HG03520 (cell line): ENCODE data around the gene MCTP2.
A peak's percentile ranks its signal among the peaks of the same experiment; 100 is the strongest.

Experiments
- ATAC-seq: cut with Tn5 transposase; IDR thresholded peaks from one replicate; pipeline ENCODE4 v1.9.1; 2021; ENCODE audit warnings: mild to moderate bottlenecking, moderate library complexity; ENCODE audit not compliant: unreplicated experiment

MCTP2 gene

DNA sequence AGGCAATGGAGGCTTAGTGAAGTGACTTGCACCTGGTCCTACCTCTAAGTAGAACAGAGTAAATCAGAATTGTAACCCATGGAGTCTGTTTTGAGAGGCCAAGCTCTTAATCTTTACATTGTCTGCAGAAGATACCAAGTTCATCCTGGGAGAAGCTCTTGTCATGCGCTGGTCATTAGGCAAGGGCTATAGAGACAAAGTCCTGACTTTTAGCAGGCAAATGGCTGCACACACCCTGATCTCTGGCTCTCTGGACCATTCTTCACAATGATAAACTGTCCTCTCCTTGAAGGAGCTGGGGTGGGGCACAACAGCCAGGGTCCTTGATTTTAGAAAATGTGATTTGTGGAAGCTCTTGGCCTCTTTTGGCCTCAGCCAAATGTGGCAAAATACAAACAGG, 65.4 kb downstream of the MCTP2 start:
- ATAC-seq, result no peak

DNA sequence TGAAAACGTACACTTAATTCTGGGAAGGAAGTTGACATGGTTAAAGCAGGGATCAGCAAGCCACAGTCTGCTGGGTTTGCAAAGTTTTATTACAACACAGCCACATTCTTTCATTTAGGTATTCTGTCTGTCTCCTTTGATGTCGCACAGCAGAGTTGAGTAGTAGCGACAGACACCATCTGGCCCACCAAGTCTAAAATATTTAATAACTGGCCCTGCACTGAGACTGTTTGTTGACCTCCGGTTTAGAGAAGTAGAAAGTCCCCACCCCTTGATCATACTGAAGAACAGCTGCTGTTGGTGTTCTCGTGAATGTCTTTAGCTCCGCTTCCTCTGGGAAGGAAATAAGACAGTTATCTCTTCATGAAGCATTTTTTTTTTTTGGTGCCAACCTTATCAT, 66.2 kb downstream of the MCTP2 start:
- ATAC-seq, result peak; percentile 51

GRCh38 chr15:94298364-94298763, 67.0 kb downstream of the MCTP2 start:
- no peak for ATAC-seq

GRCh38 chr15:94300612-94301011, 69.3 kb downstream of the MCTP2 start:
- no peak for ATAC-seq

DNA sequence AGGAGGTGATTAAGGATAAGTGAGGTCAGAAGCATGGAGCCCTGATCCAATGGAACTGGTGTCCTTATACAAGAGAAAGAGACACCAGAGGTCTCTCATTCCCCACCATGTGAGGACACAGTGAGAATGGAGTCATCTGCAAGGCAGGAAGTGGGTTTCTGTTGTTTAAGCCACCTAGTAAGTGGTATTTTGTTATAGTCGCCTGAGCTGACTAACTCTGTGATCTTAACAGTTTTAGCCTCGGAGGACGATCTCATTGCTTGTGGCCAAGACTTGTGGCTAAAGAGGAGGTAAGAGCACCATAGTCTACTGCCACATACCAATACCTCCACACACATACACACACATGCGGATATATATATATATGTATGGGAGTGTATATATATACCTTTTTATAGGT, 73.8 kb downstream of the MCTP2 start:
- ATAC-seq, result peak; percentile 33

DNA sequence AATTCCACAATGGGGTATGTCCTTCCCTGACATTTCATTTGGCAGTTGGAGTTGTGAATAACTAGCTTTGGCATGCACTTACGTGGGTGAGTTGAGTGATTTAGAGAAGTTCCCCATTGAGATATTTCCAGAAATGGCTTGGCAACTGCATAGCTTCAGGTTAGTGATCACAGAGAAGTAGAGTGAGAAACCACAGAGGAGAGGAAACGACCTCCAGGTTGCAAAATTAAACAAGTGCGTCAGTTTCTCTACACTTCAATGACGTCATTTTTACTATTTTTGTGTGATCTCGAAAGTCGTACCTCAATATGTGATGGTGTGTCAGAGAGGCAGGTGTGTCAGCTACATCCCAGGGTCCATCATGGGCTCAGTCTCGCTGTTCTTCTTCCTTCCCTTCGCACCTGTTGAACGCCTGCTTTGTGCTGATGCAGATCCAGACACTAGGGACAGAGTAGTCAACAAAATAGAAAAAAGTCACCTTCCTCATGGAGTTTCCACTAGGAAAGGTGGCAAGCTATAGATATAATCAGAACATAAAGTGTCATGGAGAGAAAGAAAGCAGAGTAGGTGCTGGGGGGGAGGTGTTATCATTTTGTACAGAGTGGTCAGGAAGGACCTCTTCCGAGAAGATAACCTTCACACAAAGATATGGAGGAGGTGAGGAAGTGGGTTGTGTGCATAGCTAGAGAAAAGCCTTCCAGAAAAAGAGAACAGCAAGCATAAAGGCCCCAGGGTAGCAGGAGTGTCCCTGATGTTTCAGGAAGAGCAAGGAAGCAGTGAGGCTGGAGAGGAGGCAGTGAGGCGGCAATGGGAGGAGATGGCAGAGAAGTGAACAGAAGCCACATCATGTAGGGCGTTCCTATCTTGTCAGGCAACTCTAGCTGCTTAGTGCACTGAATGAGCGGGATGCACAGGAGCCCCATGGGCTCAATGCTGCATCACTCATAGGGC, 75.6 kb downstream of the MCTP2 start:
- peak; percentile 87 for ATAC-seq

DNA sequence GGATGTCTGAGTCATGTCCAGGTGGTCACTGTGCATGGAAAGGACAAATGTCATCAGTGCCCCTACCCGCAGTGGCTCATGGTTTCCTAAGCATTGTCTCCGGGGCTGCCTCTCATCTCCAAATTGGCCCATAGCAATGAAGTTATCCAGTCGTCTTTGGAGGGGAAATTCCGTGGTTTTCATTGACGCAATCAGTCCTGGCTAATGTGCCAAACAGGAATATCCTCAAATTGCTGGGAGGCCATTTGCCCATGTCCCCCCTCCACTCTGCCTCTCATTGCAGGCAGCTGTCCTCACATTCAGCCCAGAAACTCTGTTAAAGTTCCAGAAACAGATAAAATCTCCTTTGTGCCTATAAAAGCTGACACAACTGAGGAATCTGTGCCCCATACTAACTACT, 81.6 kb downstream of the MCTP2 start:
- ATAC-seq, result no peak

- no peak for ATAC-seq
Observed at GRCh38 chr15:94314639-94315038, 83.3 kb downstream of the MCTP2 start.

DNA sequence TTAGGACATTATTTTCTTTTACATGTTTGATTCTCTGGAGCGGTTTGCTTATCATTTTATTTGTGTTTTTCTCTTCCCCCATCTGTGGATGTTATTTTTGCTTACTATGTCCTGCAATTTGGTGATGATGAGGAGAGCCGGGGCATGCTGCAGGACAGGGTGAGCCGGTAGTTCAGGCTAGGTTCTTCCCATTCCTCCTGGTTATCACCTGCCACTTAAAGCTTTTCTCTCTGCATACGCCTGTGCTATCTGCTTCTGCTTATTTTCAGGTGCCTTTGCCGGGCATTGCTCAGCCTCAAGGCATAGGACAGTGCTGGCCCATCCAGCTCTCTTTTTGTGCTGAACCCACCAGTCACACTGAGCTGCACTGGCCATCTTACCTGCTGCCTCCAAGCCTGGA, 85.8 kb downstream of the MCTP2 start:
- ATAC-seq, result no peak

GRCh38 chr15:94322141-94322540, 90.8 kb downstream of the MCTP2 start:
- ATAC-seq, result no peak

DNA sequence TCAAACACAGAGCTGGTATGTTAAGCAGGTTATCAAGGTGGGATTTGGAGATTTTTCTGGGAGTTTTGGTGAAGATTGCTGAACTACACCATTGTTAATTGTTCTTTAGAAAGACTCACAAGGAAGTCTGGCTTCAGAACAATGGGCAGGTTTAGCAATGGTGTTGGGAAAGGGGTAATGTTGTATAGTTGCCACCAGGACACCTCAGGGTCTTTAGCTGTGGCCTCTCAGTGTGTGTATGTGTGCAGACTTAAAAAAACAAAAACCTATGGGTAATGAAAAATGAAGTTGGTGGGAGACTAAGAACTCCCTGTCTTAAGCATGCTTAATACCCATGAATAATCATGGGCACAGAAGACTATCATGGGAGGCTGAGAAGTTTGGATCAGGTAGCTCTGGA, 91.7 kb downstream of the MCTP2 start:
- no peak for ATAC-seq

GRCh38 chr15:94324117-94324826, 92.9 kb downstream of the MCTP2 start:
- peak; percentile 88 for ATAC-seq

DNA sequence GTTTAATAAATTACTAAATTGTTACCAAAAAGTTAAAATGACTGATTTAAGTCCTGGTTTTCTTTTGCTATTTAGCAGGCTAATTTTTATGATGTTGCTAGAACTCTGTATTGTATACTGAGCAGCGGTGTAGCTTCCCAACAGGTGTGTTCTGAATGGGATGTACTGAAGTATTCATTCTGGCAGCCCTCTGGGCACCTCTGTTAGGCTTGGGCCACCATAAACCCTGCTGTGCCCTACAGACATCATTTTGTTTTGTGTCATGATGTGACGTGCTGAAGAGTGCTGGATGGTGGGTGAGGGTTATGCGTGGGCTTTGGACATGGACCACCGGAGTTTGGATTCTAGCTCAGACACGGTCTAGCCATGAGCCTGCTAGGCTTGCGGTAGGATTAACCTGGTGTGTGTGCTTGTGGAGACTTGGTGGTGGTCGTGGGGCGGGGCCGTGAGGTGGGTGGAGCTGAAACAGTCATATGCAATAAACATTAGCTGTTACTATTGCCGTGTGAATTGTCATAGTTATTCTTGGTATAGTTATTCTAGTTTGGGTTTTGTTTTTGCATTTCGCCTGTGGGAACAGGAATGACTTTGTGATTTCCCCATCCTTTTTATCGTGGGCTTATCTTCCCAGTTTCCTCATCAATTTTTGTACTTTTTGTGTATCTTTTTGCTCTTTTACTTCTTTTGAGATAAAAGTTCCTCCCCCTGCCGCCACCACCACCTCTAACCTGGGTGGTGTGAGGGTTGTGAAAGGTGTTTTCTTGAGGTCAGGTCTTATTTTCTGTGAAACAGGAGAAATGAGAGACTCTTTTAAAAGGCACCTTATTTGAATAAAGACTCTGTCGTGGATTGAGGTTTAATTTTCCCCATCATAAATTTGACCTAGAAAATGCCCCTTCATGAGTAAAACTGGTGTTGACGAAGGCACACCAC, 93.7 kb downstream of the MCTP2 start:
- no peak for ATAC-seq

DNA sequence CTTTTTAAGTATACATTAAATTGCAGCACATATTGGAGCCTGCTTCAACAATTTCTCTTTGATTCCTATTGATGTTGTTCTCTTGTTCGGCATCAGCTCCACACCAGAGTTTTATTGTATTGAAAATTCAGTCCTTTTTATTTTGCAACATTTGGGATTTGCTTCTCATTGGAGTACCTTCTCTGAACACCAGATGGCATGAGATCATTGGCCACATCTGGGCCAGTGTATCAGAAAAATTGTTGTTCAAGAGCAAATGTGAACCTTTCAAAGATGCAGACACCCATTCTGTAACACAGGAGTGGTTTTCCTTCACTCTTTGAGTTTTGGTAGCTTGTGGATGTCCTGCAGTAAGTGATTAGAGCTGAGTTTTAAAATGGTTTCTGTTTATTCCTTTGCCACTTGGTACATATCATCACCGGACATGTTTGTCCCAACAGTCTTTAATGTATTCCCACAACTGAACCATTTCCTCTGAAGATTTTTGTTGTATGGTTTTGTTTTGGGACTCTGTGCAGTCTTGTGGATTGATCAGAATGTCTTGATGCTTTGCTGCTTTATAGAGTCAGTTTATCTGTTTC, 96.1 kb downstream of the MCTP2 start:
- no peak for ATAC-seq

DNA sequence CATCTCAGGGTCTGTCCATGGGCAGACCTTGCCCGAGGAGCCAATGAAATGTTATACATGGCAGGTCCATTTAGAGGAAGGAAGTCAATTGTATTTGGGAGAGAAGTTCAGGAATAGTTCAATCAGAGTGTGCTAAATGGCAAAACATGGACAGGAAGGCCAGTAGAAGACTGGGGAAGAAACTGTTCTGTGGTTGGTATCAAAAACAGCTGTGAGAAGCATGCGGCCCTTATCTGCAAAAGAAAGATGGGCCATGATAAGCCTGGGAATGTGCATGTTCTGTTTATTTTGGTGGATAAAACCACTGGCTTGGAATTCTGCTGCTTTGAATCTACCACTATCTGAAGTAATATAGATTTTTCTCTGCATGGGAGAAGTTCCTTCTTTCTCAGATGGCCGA, 100.4 kb downstream of the MCTP2 start:
- ATAC-seq, result no peak

DNA sequence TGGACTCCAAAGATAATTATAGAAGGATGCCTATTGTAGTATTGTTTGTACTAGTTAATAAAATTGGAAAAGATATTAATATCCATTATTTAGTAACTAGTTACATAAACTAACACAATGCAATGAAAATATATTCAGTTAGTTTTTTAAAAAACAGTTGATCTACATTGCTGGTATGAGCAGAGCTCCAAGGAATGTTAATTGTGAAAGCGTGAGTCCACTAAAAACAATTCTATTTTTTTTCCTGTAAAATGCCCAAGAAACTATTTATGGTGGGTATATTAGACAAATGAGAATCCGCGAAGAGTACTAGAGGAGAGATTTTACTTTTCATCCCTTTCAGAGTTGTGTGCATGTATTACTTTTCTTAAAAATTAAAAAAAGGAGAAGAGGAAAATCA, 104.3 kb downstream of the MCTP2 start:
- ATAC-seq, result no peak

GRCh38 chr15:94336817-94337467, 105.6 kb downstream of the MCTP2 start:
- ATAC-seq, result no peak

DNA sequence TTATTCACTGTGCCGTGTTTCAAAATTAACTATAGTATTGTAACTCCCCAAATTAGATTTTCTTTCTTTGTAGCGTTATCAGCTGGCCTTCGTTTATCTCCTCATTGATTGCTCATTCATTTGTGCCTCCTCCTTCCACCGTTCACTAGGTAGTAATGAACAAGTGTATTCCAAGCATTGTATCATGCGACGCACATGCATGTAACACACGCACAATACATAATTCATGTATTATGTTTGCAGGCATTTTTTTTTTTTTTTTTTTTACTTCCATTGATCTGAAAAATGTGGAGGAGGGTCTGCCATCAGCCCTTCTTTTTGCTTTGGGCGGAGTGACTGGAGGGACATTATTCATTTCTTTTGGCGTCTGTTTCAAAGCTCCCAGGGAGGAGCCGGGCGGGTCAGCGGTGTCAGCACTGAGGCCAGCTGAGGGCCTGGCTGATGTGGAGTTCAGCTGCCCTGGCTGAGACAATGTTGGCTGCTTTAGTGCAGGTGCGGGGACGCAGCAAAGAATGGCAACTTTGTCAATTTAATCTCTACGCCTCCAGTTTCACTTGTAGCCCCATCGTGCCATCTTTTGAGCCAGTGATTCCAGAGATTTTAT, 107.0 kb downstream of the MCTP2 start:
- ATAC-seq, result no peak

- ATAC-seq, result no peak
Observed at GRCh38 chr15:94346282-94346681, 114.9 kb downstream of the MCTP2 start.

DNA sequence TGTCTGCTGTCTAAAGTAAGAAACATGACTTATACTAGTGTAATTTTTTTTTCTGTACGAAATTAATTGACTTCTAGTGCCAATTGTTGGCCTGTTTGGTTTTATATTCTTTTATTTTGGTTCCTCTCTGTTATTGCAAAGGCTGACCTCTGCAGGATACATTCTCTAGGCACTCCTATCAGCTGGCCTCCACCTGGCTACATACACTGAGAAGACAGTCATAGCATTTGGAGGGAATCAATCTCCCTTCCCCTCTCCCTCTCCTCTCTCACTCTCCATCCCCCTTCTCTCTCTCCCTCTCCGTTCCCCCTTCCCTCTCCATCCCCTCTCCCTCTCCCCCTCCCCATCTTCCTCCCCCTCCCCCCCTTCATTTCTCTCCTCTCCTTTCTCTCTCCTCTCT, 116.7 kb downstream of the MCTP2 start:
- ATAC-seq, result no peak
